Measurements from ENCODE around the gene TSC22D1. TPM values are rescaled to one million over a fixed set of nuclear protein-coding genes. Genes with fewer than 3 reads are reported as not detected.

TSC22D1 gene
- total RNA-seq, 1 experiment from 2014 or later, result 37.2 TPM

- ChIA-PET POLR2A (ENCODE audit: low non-redundant PET) (no interaction called here), CTCF (no interaction called here)
- H3K9me3 ChIP-seq (ENCODE audit: low read depth, low read length, poor library complexity, severe bottlenecking), result no peaks in the 10 kb centered on the region
- intact Hi-C loops (cut with micrococcal nuclease; ENCODE audit: unreplicated experiment), result no loop called here
- H3K27me3 ChIP-seq (replicated peaks; ENCODE audit: insufficient read depth, low read depth, low read length, poor library complexity), result no peaks in the 10 kb centered on the region
- H3K36me3 ChIP-seq (ENCODE audit: insufficient read depth, low read length, poor library complexity, severe bottlenecking), result no peaks in the 10 kb centered on the region
- DNase-seq (ENCODE audit: low spot score), result no peak
- H3K27ac ChIP-seq (ENCODE audit: low read depth, low read length, poor library complexity, severe bottlenecking), result no peak overlapping the region
- TF ChIP-seq CTCF (conservative IDR thresholded peaks at IDR 0.05; ENCODE audit: low read depth, low read length) (no peak), EZH2 (IDR thresholded peaks at IDR 0.05; ENCODE audit: borderline replicate concordance, low read depth, low read length, poor library complexity, severe bottlenecking) (no peak)
- no peak overlapping the region for H3K4me3 ChIP-seq (ENCODE audit: low read depth, low read length, poor library complexity, severe bottlenecking)
- no TSS peak for BruUV-seq (replicated peaks)
- no peaks in the 10 kb centered on the region for H3K4me1 ChIP-seq (ENCODE audit: insufficient read depth, low read length, poor library complexity, severe bottlenecking)
Observed at GRCh38 chr13:44617648-44618047, 41.5 kb upstream of the TSC22D1 start.

- Histone ChIP-seq H3K27me3 (replicated peaks; ENCODE audit: insufficient read depth, low read depth, low read length, poor library complexity) (no peaks in the 10 kb centered on the region), H3K9me3 (ENCODE audit: low read depth, low read length, poor library complexity, severe bottlenecking) (no peaks in the 10 kb centered on the region), H3K27ac (ENCODE audit: low read depth, low read length, poor library complexity, severe bottlenecking) (no peak overlapping the region), H3K4me3 (ENCODE audit: low read depth, low read length, poor library complexity, severe bottlenecking) (no peak overlapping the region), H3K4me1 (ENCODE audit: insufficient read depth, low read length, poor library complexity, severe bottlenecking) (peaks cover 3% of the 10 kb centered on the region), H3K36me3 (ENCODE audit: insufficient read depth, low read length, poor library complexity, severe bottlenecking) (no peaks in the 10 kb centered on the region)
- ChIA-PET POLR2A (ENCODE audit: low non-redundant PET) (no interaction called here), CTCF (no interaction called here)
- no TSS peak for BruUV-seq (replicated peaks)
- no peak for DNase-seq (ENCODE audit: low spot score)
- no peak for TF ChIP-seq CTCF (conservative IDR thresholded peaks at IDR 0.05; ENCODE audit: low read depth, low read length)
- no peak for TF ChIP-seq EZH2 (IDR thresholded peaks at IDR 0.05; ENCODE audit: borderline replicate concordance, low read depth, low read length, poor library complexity, severe bottlenecking)
- intact Hi-C loops (cut with micrococcal nuclease; ENCODE audit: unreplicated experiment), result no loop called here
Observed at GRCh38 chr13:44609137-44609536, 33.0 kb upstream of the TSC22D1 start.

GRCh38 chr13:44605721-44606120, 29.6 kb upstream of the TSC22D1 start:
- ChIA-PET POLR2A (ENCODE audit: low non-redundant PET) (no interaction called here), CTCF (no interaction called here)
- BruUV-seq (replicated peaks), result no TSS peak
- Histone ChIP-seq H3K36me3 (ENCODE audit: insufficient read depth, low read length, poor library complexity, severe bottlenecking) (no peaks in the 10 kb centered on the region), H3K4me1 (ENCODE audit: insufficient read depth, low read length, poor library complexity, severe bottlenecking) (peaks cover 3% of the 10 kb centered on the region), H3K4me3 (ENCODE audit: low read depth, low read length, poor library complexity, severe bottlenecking) (no peak overlapping the region), H3K9me3 (ENCODE audit: low read depth, low read length, poor library complexity, severe bottlenecking) (no peaks in the 10 kb centered on the region), H3K27ac (ENCODE audit: low read depth, low read length, poor library complexity, severe bottlenecking) (no peak overlapping the region), H3K27me3 (replicated peaks; ENCODE audit: insufficient read depth, low read depth, low read length, poor library complexity) (no peaks in the 10 kb centered on the region)
- peak; percentile 31 for DNase-seq (ENCODE audit: low spot score)
- intact Hi-C loops (cut with micrococcal nuclease; ENCODE audit: unreplicated experiment), result no loop called here
- TF ChIP-seq EZH2 (IDR thresholded peaks at IDR 0.05; ENCODE audit: borderline replicate concordance, low read depth, low read length, poor library complexity, severe bottlenecking), result no peak
- no peak for TF ChIP-seq CTCF (conservative IDR thresholded peaks at IDR 0.05; ENCODE audit: low read depth, low read length)

Data from A673 (cell line).